Activated CD4-positive, alpha-beta T cell treated with anti-CD3 and anti-CD28 coated beads, Interleukin-2, amount 50 U/mL, for 4 hours (primary cell): ENCODE results near the gene BUD31.
"Not testable (repeated sequence)": the region's sequence is repeated elsewhere in the genome, so short reads cannot be mapped to it uniquely, and the experiment has no call there.

Experiments
- DNase-seq, 2 experiments: peaks; one replicate each; pipeline ENCODE4 v3.0.0-alpha.2; 2020

BUD31 gene

DNA sequence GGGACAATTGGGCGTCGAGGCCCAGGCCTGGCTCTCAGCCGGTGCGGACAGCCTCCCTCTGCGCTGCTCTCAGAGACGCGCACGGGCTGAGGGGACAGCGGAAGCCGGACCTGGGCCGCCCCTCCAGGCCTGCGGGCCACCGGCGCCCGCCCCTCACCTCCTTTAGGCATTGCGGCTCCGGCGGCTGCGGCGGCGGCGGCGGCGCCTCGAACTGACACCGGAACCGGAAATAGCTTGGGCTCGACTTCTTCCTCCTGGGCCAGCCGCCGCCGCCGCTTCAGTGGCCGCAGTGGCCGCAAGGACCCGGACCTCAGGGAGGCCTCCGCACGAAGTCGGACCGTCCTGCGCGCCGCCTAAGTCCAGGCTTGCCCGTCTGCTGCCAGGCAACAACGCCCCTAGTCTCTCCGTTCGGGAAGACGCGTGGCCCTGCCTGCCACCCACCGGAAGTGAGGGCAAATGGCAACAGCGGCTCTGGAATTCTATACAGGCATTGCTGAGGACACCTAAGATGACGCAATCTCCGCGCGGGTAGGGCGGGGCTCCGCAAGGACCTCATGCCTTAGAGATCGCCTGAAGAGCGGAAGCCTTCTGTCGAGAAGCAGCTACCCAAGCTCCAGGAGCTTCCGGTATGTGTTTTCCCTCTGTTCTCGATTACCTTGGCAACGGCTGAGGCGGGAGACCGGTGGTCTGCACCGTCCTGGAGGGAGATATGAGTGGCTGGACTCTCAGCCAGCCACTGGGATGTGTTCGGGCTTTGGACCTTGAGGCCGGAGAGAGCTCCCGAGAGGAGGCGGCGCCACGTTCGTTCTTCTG is at the start of gene BUD31, which contains the start of gene PDAP1:
TSS of gene BUD31 (plus strand) at position 591 of the 813 bp plus-strand sequence. CDS start 2,124 bp downstream, outside the sequence.
TSS of gene PDAP1 (minus strand) at position 219 of the 813 bp plus-strand sequence. CDS start at position 170, 49 bp downstream.
- peak; percentile 91 to 93 for DNase-seq

DNA sequence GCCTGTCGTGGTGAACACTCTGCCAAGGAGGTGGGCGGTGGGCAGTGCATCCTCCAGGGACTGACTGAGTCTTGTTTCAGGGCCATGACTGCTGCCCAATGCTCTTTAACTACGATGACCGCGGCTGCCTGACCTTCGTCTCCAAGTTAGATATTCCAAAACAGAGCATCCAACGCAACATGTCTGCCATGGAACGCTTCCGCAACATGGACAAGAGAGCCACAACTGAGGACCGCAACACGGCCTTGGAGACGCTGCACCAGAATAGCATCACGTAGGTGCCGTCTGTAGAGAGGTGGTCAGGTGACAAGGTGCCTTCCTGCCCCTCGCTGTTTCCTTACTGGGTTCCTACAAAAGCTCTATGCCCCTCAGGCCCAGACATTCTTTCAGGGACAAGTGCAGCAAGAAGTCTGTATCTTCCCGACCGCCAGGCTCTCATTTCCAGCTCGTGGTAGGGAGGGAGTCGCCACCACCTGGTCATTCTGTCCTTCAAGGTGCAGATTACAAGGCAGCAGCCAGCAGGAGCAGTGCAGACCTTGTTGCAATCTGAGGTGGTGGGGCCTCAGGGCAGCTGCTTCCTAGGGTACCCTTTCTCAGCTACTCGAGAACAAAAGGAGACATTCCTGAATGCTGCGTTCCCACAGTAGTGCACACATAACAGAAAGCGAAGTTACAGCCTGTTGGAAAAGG is 49.2 kb upstream of the BUD31 start:
- no peak for DNase-seq

DNA sequence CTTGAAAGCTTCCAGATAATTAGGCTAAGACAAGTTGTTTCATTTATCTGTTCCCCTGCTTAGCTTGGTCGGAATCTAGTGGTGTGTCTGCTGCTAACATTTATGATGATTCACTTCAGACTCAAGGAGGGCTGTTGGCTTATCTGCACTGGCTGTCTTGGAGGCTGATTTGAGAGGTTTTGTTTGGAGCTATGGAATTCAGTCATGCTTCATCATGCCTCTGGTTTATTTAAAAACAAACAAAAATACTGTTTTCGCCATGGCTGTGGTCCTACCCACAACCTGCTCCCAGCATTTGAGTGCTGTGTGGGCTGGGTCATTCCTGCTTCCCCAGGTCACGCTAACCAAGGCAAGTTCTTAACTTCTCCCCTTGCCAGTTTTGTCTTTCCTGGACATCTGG is 46.0 kb upstream of the BUD31 start:
- no peak for DNase-seq

DNA sequence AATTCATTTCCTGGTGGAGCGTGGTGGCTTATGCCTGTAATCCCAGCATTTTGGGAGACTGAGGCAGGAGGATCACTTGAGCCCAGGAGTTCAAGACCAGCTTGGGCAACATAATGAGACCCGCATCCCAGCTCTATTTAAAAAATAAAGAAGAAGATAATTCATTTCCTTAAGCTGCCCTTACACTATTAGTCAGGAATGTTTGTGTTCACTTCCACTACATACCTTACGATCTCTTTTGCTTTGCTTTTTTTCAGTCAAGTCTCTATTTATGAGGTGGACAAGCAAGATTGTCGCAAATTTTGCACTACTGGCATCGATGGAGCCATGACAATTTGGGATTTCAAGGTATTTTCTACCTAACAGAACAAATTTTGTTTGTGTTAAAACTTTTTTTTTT is 45.5 kb upstream of the BUD31 start:
- DNase-seq = no peak

DNA sequence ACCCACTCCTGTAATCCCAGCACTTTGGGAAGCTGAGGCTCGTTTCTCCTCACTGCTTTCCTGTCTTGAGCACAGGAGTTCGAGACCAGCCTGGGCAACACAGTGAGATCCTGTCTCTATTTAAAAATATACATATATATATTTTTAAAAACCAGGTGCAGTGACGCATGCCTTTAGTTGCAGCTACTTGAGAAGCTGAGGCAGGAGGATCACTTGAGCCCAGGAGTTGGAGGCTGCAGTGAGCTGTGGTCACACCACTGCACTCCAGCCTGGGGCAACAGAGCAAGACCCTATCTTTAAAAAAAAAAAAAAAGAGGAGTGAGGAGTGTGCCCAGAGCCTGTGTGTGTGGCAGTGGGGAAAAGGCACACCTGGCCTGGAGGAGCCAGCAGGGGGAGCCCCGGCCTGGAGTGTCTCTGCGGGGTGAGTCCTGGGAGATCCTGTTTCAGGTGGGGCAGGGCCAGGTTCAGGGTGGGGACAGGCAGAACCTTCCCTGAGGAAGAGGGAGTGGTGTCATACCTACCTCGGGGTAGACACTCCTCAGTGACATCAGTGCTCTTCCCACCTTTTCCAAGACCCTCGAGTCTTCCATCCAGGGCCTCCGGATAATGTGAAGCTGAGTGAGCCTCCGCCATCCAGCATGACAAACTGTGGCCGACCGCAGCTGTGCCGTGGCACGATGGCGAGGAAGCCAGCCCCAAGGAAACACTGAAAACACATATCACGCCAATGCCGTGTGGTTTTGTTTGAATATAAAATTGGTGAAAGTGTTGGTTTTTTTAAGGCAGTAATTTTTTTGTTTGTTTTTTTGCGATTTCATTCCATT is 43.2 kb upstream of the BUD31 start:
- DNase-seq = peak; percentile 68 to 70

DNA sequence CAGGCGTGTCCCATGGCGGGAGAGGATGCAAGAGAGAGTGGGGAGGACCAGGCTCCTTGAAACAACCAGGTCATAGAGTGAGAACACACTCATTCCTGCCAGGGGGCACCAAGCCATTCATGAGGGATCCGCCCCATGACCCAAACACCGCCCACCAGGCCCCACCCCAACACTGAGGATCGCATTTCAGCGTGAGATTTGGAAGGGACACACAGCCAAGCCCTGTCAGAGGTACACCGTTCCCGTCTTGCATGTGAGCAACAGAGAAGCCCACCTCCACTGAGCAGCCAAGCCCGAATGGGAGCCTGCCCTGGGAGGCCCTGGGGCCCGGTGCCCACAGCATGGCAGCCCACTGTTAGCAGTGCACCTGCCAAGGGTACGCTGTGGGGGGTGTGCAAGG is 42.1 kb upstream of the BUD31 start:
- no peak for DNase-seq

DNA sequence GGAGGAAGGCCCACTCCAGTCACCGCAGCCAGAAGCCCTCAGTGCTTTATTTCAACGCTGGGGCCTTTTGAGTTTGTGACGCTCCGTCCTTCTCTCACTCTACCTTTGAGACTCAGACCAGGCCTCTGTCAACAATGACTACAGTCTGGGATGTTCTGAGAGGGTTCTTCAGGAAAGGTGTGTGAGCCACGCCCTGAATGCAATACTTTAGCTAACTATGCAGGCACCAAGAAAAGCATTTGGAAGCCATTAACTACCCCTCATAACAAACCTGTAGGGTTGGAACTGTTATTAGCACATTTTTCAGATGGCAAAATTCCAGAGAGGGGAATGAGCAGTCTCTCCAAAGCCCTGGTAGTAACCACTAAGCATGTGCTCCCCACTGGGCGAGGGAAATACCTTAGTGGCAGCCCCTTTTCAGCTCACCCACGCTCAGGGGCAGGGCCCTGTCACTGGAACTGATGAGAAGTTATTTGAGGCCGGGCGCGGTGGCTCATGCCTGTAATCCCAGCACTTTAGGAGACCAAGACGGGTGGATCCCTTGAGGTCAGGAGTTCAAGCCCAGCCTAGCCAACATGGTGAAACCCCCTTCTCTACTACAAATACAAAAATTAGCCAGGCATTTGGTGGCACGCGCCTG is 39.9 kb upstream of the BUD31 start:
- DNase-seq = no peak

DNA sequence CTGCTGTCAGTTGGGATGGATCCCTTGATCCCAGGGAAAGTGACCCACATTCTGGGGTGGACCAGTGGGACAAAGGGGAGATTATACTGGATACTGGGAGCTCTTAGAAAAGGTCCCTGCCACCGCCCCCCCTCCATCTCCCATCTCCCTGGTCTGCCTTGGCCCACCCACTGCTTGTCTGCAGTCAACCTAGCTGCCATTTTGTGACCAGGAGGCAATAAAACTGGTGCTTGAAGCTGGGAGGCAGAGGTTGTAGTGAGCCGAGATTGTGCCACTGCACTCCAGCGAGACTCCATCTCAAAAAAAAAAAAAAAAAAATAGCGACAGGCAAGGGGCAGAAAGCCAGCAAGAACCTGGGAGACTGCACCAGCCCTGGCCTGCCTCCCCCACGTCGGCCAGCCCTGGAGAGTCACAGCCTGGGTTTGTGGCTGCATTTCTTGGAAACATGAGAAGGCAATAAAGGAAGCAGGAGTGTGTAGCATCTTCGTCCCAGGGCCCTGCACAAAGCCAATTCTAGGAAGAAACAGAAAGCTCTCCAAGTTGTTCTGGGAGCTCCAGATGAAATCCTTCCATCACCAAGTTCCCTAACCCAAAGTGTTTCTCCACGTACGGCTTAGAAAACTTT is 38.9 kb upstream of the BUD31 start:
- no peak for DNase-seq

DNA sequence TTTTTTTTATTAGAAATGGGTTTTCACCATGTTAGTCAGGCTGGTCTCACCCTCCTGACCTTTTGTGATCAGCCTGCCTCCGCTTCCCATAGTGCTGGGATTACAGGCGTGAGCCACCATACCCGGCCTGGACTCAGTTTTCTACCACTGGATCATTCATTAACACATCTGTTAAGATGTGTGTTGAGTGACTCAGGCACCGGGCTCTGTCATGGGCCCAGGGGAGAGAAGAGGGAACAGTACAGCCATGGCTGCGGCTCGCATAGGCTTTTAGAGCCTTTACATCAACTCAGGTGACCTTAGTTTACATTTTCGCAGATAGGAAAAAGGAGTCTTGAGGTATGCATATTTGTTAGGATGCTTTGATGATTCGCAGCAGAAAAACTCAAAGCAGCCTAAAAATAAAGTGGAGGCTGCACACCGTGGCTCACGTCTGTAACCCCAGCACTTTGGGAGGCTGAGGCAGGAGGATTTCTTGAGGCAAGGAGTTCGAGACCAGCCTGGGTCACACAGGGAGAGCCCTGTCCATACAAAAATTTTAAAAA is 37.3 kb upstream of the BUD31 start:
- DNase-seq = no peak

DNA sequence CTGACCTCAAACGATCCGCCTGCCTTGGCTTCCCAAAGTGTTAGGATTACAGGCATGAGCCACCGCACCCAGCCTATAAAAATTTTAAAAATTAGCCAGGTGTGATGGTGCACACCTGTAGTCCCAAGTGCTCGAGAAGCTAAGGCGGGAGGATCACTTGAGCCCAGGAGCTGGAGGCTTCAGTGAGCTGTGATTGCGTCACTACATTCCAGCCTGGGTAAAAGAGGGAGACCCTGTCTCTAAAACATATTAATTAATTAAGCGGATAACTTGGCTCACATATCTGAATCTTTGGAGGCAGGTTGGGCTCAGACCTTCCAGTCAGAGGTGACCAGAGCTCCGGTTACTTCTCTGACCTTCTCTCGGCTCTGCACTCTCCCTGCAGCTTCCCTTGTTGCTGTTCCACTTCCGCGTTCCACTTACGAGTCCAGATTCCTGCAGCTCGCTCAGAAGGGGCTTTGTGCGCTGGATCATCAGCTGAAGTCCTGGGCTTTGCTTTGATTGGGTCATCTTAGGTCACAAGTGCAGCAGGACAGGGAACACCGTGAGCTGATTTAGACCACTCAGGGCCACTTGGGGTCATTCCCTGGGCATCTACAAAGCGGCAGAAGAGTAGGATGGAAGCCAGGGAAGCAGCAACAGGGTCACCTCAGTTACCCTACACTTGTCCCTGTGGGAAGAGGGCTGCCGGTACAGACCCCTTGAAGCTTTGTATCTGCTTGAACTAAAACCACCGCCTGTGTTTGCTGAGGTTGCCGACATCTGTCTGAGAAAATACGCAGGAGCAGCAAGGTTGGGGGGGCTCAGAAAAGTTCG is 36.3 kb upstream of the BUD31 start:
- no peak for DNase-seq

DNA sequence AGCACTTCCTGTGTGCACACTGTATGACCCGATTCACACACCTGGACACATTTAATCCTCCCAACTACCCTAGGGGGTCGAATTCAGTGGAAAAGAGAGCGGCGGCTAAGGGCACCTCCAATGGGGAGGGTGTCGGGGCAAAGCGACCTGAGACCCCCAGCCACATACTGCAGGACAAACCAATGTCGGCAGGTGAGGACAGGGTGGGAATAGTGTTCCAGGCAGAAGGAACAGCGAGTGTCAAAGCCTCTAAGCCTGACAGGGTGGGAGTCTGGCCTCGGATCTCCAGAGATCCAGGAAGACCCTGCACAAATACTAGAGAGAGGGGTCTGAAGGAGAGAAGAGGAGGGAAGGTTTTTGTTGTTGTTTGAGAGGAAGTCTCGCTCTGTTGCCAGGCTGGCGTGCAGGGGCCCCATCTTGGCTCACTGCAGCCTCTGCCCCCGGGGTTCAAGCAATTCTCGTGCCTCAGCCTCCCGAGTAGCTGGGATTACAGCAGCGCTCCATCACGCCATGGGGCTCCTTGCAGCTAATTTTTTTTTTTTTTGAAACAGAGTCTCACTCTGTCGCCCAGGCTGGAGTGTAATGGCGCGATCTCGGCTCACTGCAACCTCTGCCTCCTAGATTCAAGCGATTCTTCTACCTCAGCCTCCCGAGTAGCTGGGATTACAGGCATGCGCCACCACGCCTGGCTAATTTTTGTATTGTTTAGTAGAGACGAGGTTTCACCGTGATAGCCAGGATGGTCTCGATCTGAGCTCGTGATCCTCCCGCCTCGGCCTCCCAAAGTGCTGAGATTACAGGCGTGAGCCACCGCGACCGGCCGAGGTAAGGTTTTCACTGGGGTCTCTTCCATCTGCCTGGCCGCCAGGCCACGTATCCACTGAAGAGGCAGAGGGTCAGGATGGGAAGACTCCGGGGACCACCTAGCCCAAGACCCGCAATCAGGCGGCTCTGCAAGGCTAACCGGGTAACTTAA is 35.4 kb upstream of the BUD31 start:
- no peak for DNase-seq

DNA sequence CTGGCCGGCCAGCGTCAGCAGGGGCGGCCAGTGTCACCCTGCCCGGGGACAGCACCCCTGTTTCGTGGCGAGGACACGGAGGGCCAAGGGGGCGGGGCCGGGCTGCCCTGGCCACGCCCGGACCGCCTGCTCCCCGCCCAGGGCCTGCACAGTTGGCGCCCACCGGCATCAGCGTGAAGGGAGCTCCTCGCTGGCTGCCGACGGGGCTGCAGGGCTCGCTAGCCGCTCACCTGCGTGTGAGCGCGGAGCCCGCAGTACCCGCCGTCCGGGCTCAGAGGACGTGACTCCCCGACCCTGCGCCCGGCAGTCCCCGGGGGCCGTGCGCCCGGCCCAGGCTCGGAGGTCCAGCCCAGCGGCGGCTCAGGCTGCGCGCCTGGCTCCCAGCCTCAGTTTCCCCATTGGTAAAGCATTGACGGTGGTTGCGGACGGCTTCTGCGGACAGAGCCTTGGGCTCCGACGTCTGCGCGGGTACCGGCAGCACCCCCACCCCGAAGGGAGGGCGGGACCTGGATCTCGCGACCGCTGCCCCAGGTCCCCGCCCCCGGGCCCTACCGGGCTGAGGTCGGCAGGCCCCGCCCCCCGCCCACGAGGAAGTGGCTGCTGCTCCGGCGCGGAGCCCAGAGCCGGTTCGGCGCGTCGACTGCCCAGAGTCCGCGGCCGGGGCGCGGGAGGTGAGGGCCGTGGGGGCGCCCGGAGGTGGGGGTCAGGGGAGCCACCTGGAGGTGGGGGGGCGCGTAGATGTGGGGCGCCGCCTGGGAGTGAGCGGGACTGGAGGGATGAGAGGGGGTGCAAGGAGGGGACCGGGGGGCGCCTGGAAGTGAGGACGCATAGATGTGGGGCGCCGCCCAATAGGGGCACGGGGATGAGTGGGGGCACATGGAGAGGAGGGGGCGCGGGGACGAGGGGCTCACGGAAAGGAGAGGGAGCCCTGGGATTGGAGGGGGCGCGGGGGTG is 34.4 kb upstream of the BUD31 start, which contains the start of gene ARPC1B:
TSS of gene ARPC1B (plus strand) at position 620 of the 954 bp plus-strand sequence. CDS start 10,985 bp downstream, outside the sequence.
- peak; percentile 79 to 83 for DNase-seq

DNA sequence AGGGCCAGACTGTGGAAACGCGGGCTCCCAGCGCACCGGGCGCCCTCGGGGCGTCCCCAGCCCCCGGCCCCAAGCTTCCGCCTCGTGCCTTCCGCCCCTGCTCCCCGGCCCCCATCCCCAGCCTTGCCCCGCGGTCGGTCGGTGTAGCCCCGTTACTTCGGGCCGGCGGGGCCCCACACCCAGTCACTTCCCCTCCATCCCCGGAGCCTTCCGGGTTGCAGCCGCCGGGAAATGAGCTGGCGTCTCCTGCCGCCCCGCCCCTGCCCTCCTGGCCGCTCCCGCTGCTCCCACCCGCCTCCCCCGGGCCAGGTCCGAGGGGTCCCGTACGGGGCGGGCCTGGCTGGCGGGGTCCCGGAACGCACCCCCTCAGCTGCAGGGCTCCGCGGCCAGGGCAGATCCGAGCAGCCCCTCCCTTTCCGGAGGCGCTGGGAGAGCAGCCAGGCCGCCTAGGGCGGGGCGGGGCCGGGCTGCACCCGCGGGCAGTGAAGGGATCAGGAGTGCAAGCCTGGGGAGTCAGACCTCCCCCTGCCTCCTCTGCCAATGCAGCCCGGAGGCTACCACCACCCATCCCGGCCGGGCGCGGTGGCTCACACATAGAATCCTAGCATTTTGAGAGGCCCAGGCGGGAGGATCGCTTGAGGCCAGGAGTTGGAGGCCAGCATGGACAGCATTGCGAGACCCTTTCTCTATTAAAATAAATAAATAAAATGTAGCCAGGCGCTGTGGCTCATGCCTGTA is 33.5 kb upstream of the BUD31 start:
- peak; percentile 32 to 33 for DNase-seq

DNA sequence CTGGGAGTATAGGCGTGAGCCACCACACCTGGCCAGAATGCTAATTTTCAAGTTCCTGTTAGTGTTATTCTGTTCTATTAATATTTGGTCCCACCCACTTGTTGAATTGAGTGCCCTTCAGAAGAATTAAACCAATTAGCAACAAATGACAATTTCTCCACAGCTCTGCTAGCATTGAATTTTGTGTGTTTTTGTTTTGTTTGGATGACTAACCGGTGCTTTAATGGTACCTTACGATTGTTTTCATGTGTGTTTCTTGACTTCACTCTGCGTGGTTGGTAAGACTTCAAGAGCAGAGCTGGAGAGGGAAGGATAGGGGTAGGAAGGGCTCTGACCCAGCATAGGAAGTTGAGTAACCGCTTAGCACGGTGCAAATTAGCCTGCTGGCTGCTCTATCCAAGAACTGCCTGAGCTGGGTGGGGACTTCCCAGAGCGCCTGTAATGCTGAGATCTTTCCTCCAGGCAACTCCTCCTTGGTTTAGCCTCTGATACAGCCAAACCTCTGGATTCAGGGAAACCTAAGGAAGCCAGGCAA is 29.7 kb upstream of the BUD31 start:
- peak in 1 of 2 experiments; percentile 37 for DNase-seq

DNA sequence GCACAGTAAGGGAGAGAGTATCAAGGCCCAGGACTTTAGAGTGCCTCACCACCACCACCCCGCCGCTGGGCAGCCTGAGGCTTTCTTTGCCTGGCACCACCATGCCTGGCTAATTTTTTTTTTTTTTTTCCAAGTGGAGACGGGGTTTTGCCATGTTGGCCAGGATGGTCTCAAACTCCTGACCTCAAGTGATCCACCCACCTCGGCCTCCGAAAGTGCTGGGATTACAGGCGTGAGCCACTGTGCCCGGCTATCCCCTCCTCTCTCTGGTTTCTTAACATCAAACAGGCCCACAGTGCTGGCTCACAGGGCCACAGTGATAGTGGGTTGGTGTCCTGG is 29.1 kb upstream of the BUD31 start:
- not testable (repeated sequence) for DNase-seq

DNA sequence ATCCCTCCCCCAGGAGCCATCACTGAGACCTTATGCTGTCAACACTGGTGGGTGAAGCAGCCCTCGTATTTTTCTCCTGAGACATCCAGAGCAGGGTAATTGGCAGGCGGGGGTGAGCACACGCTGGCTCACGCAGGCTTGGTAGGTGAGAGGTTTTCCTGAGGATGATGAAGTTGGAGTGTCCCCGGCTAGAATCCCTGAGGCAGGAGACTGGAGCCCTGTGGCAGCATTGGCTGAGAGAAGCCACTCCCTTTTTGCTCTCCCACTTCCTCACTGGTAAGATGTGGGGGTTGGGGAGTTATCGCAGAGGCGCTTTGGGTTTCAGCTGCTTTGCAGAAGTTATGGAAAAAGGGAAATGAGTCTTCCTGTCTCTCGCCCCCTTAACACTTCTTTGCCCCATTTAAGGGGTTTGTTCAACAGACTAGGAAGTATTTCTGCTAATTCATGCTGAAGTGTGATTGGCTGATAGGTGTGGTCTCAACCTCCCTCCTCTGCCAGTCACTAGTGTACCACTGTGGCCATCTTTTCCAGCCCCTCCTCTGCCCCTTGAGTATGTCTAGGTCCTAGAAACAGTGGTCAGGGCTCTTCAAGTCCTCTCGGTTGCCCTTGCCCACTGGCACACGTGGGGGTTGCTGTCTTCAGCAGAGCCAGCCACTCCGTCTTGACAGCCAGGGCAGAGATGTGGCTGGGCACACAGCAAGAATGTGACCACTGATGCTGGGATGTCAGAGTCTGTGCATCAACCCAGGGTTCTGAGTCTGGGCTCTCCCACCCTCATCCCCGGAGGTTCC is 28.5 kb upstream of the BUD31 start:
- no peak for DNase-seq
